ENCODE results near the gene TMEM115.

The TMEM115 gene

GRCh38 chr3:50322386-50323091, 36.8 kb downstream of the TMEM115 start, which contains the start of gene HYAL2:
Gene HYAL2, minus strand, starts transcription at chr3:50322745. Its CDS starts 2,256 bp downstream, at chr3:50320489.
- Histone ChIP-seq H3K4me3 (ENCODE audit: low read depth, low read length) (peak within 1 kb of the TSS; percentile 89), H2AFZ (peak within 1 kb of the TSS; percentile 83), H3K4me1 (peaks cover 29% of the 10 kb centered on the region), H3K27ac (peak within 1 kb of the TSS; percentile 88), H3K27me3 (ENCODE audit: control insufficient read depth, insufficient read depth, low read length) (no peaks in the 10 kb centered on the region), H3K9me3 (ENCODE audit: control insufficient read depth, low read length) (no peaks in the 10 kb centered on the region), H3K9ac (peak within 1 kb of the TSS; percentile 25), H3K36me3 (ENCODE audit: control insufficient read depth, insufficient read depth, low read length) (no peaks in the 10 kb centered on the region), H3K4me2 (ENCODE audit: low read length) (peak within 1 kb of the TSS; percentile 97), H3K79me2 (peaks cover 16% of the 10 kb centered on the region)
- TF ChIP-seq CTCF (IDR thresholded peaks at IDR 0.05): no peak

- H2AFZ ChIP-seq: peak overlapping the region; percentile 83
- peaks cover 13% of the 10 kb centered on the region for H3K79me2 ChIP-seq
- H3K9me3 ChIP-seq (ENCODE audit: control insufficient read depth, low read length): no peaks in the 10 kb centered on the region
- peaks cover 28% of the 10 kb centered on the region for H3K4me1 ChIP-seq
- H3K4me3 ChIP-seq (ENCODE audit: low read depth, low read length): peak overlapping the region; percentile 89
- peak overlapping the region; percentile 88 for H3K27ac ChIP-seq
- H3K4me2 ChIP-seq (ENCODE audit: low read length): peak overlapping the region; percentile 97
- H3K9ac ChIP-seq: no peak overlapping the region
- no peaks in the 10 kb centered on the region for H3K36me3 ChIP-seq (ENCODE audit: control insufficient read depth, insufficient read depth, low read length)
- TF ChIP-seq CTCF (IDR thresholded peaks at IDR 0.05): no peak
- no peaks in the 10 kb centered on the region for H3K27me3 ChIP-seq (ENCODE audit: control insufficient read depth, insufficient read depth, low read length)
Observed at GRCh38 chr3:50322115-50322385, 37.3 kb downstream of the TMEM115 start.

GRCh38 chr3:50321336-50322114, 37.8 kb downstream of the TMEM115 start:
- no peaks in the 10 kb centered on the region for H3K27me3 ChIP-seq (ENCODE audit: control insufficient read depth, insufficient read depth, low read length)
- H3K4me3 ChIP-seq (ENCODE audit: low read depth, low read length): peak overlapping the region; percentile 89
- peak overlapping the region; percentile 88 for H3K27ac ChIP-seq
- H3K36me3 ChIP-seq (ENCODE audit: control insufficient read depth, insufficient read depth, low read length): no peaks in the 10 kb centered on the region
- peaks cover 30% of the 10 kb centered on the region for H3K4me1 ChIP-seq
- peak overlapping the region; percentile 97 for H3K4me2 ChIP-seq (ENCODE audit: low read length)
- H3K79me2 ChIP-seq: peaks cover 7% of the 10 kb centered on the region
- TF ChIP-seq CTCF (IDR thresholded peaks at IDR 0.05): peak; percentile 38
- peak overlapping the region; percentile 25 for H3K9ac ChIP-seq
- no peaks in the 10 kb centered on the region for H3K9me3 ChIP-seq (ENCODE audit: control insufficient read depth, low read length)
- peak overlapping the region; percentile 83 for H2AFZ ChIP-seq

GRCh38 chr3:50320853-50321335, 38.4 kb downstream of the TMEM115 start:
- Histone ChIP-seq H3K27me3 (ENCODE audit: control insufficient read depth, insufficient read depth, low read length) (no peaks in the 10 kb centered on the region), H3K9me3 (ENCODE audit: control insufficient read depth, low read length) (no peaks in the 10 kb centered on the region), H2AFZ (peak overlapping the region; percentile 83), H3K36me3 (ENCODE audit: control insufficient read depth, insufficient read depth, low read length) (no peaks in the 10 kb centered on the region), H3K4me1 (peaks cover 30% of the 10 kb centered on the region), H3K27ac (peak overlapping the region; percentile 88), H3K9ac (no peak overlapping the region), H3K79me2 (peaks cover 7% of the 10 kb centered on the region), H3K4me2 (ENCODE audit: low read length) (peak overlapping the region; percentile 97), H3K4me3 (ENCODE audit: low read depth, low read length) (peak overlapping the region; percentile 89)
- TF ChIP-seq CTCF (IDR thresholded peaks at IDR 0.05): no peak

Measured in parathyroid adenoma (tissue), 2 donors.